ENCODE measurements around the gene SHROOM3. TPM values are rescaled to one million over a fixed set of nuclear protein-coding genes. Genes with fewer than 3 reads are reported as not detected.

The SHROOM3 gene
- total and polyA plus RNA-seq, 2 experiments from 2014 or later: 11.3 to 73.5 TPM

- Histone ChIP-seq H3K79me2 (replicated peaks; ENCODE audit: insufficient read depth) (no peaks in the 10 kb centered on the region), H3F3A (replicated peaks; ENCODE audit: low read depth) (no peaks in the 10 kb centered on the region), H2AFZ (no peak overlapping the region), H3K9me2 (ENCODE audit: insufficient read depth) (no peaks in the 10 kb centered on the region), H3K4me2 (no peak overlapping the region), H3K27me3 (ENCODE audit: insufficient read depth) (no peaks in the 10 kb centered on the region), H4K20me1 (replicated peaks; ENCODE audit: insufficient read depth) (no peaks in the 10 kb centered on the region), H3K36me3 (ENCODE audit: insufficient read depth) (no peaks in the 10 kb centered on the region), H3K4me1 (ENCODE audit: insufficient read depth) (no peaks in the 10 kb centered on the region), H3K4me3 (no peak overlapping the region), H3K27ac (ENCODE audit: low read depth) (no peak overlapping the region)
- Mint-ChIP-seq H3K27ac (no peak overlapping the region), H3K36me3 (ENCODE audit: low read depth) (no peaks in the 10 kb centered on the region), H3K4me1 (peaks cover 20% of the 10 kb centered on the region), H3K27me3 (ENCODE audit: insufficient read depth, low read depth, poor library complexity) (peaks cover 5% of the 10 kb centered on the region), H3K4me3 (no peak overlapping the region), H3K9me3 (no peaks in the 10 kb centered on the region)
- DNase-seq (ENCODE audit: low spot score) (no peak), ATAC-seq (no peak)
- TF ChIP-seq, protein P1, sequence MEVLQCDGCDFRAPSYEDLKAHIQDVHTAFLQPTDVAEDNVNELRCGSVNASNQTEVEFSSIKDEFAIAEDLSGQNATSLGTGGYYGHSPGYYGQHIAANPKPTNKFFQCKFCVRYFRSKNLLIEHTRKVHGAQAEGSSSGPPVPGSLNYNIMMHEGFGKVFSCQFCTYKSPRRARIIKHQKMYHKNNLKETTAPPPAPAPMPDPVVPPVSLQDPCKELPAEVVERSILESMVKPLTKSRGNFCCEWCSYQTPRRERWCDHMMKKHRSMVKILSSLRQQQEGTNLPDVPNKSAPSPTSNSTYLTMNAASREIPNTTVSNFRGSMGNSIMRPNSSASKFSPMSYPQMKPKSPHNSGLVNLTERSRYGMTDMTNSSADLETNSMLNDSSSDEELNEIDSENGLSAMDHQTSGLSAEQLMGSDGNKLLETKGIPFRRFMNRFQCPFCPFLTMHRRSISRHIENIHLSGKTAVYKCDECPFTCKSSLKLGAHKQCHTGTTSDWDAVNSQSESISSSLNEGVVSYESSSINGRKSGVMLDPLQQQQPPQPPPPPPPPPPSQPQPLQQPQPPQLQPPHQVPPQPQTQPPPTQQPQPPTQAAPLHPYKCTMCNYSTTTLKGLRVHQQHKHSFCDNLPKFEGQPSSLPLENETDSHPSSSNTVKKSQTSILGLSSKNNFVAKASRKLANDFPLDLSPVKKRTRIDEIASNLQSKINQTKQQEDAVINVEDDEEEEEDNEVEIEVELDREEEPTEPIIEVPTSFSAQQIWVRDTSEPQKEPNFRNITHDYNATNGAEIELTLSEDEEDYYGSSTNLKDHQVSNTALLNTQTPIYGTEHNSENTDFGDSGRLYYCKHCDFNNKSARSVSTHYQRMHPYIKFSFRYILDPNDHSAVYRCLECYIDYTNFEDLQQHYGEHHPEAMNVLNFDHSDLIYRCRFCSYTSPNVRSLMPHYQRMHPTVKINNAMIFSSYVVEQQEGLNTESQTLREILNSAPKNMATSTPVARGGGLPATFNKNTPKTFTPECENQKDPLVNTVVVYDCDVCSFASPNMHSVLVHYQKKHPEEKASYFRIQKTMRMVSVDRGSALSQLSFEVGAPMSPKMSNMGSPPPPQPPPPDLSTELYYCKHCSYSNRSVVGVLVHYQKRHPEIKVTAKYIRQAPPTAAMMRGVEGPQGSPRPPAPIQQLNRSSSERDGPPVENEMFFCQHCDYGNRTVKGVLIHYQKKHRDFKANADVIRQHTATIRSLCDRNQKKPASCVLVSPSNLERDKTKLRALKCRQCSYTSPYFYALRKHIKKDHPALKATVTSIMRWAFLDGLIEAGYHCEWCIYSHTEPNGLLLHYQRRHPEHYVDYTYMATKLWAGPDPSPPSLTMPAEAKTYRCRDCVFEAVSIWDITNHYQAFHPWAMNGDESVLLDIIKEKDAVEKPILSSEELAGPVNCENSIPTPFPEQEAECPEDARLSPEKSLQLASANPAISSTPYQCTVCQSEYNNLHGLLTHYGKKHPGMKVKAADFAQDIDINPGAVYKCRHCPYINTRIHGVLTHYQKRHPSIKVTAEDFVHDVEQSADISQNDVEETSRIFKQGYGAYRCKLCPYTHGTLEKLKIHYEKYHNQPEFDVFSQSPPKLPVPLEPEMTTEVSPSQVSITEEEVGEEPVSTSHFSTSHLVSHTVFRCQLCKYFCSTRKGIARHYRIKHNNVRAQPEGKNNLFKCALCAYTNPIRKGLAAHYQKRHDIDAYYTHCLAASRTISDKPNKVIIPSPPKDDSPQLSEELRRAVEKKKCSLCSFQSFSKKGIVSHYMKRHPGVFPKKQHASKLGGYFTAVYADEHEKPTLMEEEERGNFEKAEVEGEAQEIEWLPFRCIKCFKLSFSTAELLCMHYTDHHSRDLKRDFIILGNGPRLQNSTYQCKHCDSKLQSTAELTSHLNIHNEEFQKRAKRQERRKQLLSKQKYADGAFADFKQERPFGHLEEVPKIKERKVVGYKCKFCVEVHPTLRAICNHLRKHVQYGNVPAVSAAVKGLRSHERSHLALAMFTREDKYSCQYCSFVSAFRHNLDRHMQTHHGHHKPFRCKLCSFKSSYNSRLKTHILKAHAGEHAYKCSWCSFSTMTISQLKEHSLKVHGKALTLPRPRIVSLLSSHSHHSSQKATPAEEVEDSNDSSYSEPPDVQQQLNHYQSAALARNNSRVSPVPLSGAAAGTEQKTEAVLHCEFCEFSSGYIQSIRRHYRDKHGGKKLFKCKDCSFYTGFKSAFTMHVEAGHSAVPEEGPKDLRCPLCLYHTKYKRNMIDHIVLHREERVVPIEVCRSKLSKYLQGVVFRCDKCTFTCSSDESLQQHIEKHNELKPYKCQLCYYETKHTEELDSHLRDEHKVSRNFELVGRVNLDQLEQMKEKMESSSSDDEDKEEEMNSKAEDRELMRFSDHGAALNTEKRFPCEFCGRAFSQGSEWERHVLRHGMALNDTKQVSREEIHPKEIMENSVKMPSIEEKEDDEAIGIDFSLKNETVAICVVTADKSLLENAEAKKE (CRISPR knock-in tag; IDR thresholded peaks at IDR 0.05): no peak
- TF ChIP-seq NANOG (IDR thresholded peaks at IDR 0.05; ENCODE audit: borderline replicate concordance) (no peak), EZH2phosphoT487 (IDR thresholded peaks at IDR 0.05; ENCODE audit: unreplicated experiment) (no peak), POLR2AphosphoS5 (IDR thresholded peaks at IDR 0.05; ENCODE audit: low read depth) (no peak), CTCF (conservative IDR thresholded peaks at IDR 0.05; ENCODE audit: low read depth in 2 of 2) (no peak), ZNF331 (CRISPR knock-in tag; IDR thresholded peaks at IDR 0.05; ENCODE audit: low read depth) (no peak), ZNF114 (CRISPR knock-in tag; IDR thresholded peaks at IDR 0.05) (no peak), JUNB (IDR thresholded peaks at IDR 0.05; ENCODE audit: unreplicated experiment) (no peak)
These were observed 165.4 kb downstream of the SHROOM3 start for GRCh38 chr4:76600447-76600846.

Data from GM23338 (cell line).